ENCODE data around the gene MSMO1.
"Not testable (repeated sequence)": the region's sequence is repeated elsewhere in the genome, so short reads cannot be mapped to it uniquely, and the experiment has no call there.

The MSMO1 gene

DNA sequence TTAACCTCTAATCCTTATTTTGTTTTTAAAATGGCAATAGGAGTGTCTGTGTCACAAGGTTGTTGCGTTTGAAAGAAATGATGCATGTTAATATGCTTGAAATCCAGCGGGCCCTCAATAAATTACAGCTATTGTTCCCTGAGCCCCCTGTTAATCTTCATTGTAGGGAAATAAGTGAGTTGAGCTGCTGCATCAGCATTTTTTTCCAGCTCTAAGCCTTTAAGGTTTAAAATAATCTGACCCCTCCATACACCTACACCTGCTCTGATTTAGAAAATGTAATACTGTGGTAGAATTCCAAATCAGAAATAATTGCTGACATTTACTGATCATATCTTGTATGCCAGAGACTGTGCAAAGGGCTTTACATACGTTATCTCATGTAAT, 2.6 kb upstream of the MSMO1 start:
- DNase-seq (ENCODE audit: low read depth): no peak

DNA sequence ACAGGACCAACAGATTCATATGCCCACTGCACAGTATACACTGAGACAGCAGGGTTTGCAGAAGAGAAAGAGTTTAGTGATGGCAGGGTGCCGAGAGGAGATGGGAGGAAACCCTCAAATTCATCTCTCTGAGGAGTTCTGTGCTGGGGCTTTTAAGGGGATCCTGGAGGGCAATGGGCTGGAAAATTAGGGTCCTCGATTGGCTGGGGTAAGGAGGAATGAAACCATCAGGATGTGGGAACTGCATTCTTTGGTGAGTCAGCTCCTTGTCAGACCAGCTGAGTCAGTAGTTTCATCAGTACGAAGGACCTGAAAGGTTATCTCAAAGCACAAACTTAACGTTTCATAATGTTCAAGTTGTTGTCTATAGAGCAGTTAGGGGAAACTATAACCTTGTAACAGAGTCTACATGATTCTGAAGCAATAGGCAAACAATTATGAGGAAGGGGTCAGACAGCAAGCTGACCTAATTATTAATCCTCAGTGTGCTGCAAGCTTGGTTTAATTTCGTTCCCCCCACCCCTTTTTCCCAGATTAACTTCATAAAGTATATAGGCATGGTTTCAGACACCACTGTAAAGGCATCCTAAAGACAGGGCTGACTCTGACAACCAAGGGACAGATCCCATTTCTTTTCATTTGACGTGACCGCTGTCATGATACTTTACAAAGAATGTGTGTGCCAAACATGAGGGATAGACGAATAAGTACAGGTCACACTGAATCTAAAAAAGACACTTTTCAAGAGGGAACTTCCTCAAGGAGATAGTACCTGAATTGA, 1.5 kb upstream of the MSMO1 start:
- DNase-seq (ENCODE audit: low read depth): peak; percentile 81

- DNase-seq (ENCODE audit: low read depth): no peak
These were observed 648 bp upstream of the MSMO1 start for GRCh38 chr4:165326831-165327210.

DNA sequence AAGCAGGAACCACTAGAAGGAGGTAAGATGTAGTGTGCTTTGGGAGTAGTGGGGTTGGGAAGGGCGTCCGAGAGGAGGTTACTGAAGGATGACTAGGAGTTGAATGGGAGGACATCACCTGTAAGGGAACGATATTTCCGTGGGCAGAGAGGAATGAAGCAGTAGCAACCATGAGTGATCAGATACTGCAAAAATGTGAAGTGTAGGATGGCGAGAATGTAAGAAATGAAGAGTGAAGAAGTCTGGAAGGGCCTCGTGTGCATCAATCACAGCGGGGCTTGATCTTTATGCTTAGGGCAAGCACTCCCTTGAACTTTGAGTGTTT, 594 bp downstream of the MSMO1 start:
- no peak for DNase-seq (ENCODE audit: low read depth)

DNA sequence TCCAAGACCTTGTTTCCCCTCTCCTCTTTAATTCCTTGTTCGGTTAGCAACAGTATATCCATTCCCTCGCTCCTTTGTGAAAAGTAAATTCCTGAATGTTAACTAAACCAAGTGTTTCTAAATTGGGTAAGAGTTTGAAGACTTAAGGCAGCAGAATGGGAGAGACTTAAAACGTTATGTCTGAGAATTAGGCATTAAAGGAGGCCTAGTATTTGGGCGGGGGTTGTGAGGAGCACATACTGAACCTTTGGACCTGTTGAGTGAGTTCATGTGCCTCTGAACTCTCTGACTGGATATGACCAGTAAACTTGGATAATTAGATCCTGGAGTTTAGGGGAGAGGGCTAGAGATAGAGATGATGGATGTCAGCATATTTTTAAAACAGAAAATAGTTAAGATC, 1.2 kb downstream of the MSMO1 start:
- no peak for DNase-seq (ENCODE audit: low read depth)

GRCh38 chr4:165330071-165330470, 2.6 kb downstream of the MSMO1 start:
- no peak for DNase-seq (ENCODE audit: low read depth)

- DNase-seq (ENCODE audit: low read depth): no peak
These were observed 3.2 kb downstream of the MSMO1 start for GRCh38 chr4:165330666-165331065.

GRCh38 chr4:165331359-165331758, 3.9 kb downstream of the MSMO1 start:
- DNase-seq (ENCODE audit: low read depth): no peak

DNA sequence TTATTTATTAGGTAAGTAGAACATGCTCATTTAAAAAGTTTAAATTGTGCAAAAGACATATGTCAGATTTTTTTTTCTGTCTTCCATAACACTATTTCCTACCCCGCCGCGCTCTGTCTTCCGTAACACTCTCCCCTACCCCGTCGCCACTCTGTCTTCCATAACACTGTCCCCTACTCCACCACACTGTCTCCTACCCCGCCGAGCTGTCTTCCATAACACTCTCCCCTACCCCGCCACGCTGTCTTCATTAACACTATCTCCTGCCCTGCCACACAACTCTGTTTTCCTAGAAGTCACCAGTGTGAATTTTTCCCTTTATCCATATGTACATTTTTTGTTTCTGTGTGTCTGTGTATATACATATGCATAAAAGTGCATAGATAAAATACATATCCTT, 4.4 kb downstream of the MSMO1 start:
- no peak for DNase-seq (ENCODE audit: low read depth)

DNA sequence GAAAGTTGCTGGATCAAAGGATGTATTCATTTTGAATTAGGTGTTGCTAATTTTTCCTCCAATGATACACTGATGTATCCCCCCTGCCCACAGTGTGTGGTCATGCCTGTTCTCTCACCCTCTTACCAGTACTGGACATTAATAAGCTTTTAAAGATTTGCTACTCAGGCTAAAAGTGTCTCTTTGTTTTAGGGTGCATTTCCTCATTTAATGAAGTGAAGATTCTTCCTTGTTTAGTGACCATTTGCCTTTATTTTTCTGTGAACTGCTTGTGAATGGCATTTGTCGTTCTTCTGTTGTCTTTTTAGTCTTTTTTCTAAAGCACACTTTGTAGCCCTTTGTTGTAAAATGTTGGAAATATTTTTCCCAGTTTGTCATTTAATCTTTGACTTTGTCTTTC, 5.0 kb downstream of the MSMO1 start:
- no peak for DNase-seq (ENCODE audit: low read depth)

DNA sequence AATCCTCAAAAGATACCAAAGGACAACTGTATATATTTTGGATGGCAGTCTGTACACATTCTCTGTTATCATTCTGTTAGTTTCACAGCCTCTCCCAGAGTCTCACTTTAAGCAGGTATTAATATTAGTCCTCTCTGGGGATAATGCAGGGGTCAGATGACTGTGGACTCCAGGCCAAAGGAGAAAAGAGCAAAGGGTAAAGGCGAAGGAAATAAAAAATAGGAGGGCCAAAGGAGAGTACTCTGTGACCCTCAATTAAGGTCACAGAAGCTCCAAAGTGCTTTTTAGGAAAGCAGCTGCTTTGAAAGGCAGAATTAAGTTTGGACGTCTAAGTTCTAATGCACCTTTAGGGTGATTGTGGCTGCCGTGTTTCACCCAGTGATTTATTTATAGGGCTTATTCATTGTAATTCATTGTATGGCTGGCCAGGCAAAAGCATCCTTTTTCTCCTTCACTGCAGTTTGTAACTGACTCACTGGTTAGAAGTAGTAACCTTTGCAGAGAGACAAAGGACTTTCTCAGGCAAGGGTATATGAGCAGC, 7.8 kb downstream of the MSMO1 start:
- no peak for DNase-seq (ENCODE audit: low read depth)

- DNase-seq (ENCODE audit: low read depth): no peak
These were observed 9.3 kb downstream of the MSMO1 start for GRCh38 chr4:165336743-165337142.

DNA sequence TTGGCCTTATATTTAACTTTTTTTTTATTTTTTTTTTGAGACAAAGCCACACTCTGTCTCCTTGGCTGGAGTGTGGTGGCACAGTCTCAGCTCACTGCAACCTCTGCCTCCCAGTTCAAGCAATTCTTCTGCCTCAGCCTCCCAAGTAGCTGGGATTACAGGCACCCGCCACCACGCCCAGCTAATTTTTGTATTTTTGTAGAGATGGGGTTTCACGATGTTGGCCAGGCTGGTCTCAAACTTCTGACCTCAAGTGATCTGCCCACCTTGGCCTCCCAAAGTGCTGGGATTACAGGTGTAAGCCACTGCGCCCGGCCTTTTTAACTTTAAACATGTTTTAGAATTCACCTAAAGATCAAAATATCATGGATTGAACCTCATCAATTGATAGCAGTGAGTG, 14.9 kb downstream of the MSMO1 start:
- DNase-seq (ENCODE audit: low read depth): not testable (repeated sequence)

GRCh38 chr4:165343353-165344191, 16.1 kb downstream of the MSMO1 start:
- DNase-seq (ENCODE audit: low read depth): no peak

DNA sequence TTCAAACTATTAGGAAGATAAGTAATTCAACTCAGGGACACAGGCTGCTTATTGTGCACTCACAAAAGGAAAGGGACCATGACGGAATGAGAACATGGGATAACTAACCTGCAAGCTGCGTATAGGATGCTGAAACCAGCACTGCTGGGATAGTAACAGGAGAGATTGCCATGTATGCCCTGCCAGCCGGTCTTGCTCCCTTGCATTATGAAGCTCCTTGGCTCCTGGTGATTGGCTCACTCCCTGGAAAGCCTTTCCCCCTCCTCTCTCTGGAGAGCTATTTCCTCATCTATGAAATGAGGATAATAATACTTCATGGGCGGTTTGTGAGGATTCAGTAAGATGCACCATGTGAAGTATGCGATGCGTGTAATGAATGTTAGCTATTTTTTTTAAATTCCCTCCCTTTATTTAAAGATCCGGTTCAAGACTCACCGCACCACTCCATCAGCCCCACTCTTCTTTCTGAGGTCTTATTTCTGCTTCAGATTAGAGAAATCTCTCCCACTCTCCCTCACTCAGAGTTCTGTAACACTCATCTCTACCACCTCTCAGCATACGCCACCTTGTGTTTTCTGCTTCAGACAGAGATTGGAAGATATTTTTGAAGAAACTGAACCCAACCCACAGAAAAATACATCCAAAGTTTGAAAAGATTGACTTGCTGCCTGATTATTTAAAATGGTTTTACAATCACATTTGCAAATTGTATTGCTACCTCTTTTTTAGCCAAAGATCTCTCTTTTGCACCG, 18.4 kb downstream of the MSMO1 start:
- no peak for DNase-seq (ENCODE audit: low read depth)

DNA sequence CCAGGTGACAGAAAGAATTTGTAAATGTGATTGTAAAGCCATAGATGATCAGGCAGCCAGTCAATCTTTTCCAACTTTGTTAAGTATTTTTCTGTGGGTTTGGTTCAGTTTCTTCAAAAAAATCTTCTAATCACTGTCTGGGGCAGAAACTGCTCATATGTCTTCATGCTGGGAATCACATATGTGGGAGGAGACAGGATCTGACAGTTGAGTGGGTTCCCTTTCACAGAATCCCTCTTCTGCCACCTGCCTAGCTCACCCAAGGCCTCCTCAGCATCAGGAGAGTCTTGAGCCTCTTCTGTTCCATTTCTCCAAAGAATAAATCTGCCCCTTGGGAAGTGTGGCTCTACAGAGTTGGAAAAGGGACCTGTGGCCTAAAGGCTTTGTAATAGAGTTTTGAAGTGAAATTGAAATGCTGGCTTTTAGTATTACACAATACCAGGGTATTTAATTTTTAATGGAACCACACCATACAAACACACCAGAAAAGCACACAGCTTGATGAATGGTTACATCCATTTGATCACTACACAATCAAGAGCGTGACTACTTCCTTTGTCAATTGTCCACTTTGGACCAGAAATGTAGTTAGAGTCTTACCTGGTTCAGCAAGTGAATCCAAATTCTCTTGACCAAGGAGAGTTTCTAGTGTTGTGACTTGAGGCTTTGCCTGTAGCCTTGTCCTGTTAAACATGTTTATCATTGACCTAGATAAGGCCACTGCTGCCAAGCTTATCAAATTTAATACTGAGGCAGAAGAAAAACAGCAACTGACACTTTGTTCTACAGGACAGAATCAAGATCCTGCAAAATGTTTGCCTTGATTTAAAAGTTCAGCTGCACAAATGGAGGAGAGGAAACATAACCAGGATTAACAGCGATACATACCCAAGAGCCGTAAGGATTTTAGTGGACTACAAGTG, 20.4 kb downstream of the MSMO1 start:
- no peak for DNase-seq (ENCODE audit: low read depth)

- DNase-seq (ENCODE audit: low read depth): no peak
These were observed 24.1 kb downstream of the MSMO1 start for GRCh38 chr4:165351359-165352130.

DNA sequence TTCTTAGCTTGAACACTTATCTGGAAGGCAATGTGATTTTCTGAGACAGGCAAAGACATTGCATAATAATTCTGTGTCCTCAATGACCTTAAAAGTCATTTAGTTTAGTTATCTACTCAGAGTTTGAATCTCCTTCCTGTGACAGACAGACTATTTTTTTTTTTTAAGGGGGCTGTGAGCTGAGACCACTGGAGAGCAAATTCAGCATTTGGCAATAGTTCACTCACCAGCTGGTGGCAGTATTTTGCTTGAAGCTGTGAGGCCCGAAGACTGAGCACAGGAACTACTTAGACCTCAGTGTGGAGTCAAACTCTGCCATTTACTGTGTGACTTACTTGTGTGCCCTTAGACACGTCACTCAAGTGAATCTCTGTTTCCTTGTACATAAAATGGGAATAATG, 28.4 kb downstream of the MSMO1 start:
- no peak for DNase-seq (ENCODE audit: low read depth)

DNA sequence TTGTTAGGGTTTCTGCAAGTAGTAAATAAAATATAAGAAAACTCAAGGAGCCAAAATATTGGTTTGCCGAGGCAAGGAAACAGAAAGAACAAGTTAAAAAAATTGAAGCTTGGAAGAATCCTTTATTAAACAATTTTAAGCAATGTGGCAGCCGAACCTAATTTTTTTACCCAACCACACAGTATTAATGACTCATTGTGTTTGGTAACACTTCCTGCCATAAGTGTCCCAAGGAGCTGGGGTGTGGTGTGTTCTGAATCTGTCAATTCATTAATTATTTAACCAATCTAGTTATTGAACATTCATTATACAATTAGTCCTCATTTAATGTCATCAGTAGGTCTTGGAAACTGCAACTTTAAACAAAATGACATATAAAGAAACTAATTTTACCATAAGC, 32.0 kb downstream of the MSMO1 start:
- DNase-seq (ENCODE audit: low read depth): no peak

- no peak for DNase-seq (ENCODE audit: low read depth)
These were observed 32.7 kb downstream of the MSMO1 start for GRCh38 chr4:165360041-165360695.

Data from HS-5 (cell line).